T-helper 2 cell treated with Interferon-gamma antibody and Interleukin-4, amounts not matched to agents 100 ng/mL and 5 ng/mL, for 36 hours (primary cell): ENCODE data around the gene KIAA0825. TPM values are rescaled to one million over a fixed set of nuclear protein-coding genes. Genes with fewer than 3 reads are reported as not detected.

Experiments used
- intact Hi-C: fragments of 100-400 bp; cut with micrococcal nuclease; formaldehyde crosslinking; loops from one replicate; pipeline ENCODE4 v1.15.1; 2023
- total RNA-seq: library from RNA; stranded (reverse); gene quantifications from 2 replicates; pipeline ENCODE4 v1.2.3, GENCODE V29; 2022

KIAA0825 gene
- 1.1 and 1.3 TPM in 2 replicates for total RNA-seq

- intact Hi-C loops: loop anchor here (1.0 to 5.0 kb wide), 6 partner anchors 40 to 936 kb away; partner anchors contain the start of genes ARSK and SKIC3
Observed at GRCh38 chr5:94618493-94619328, at the start of gene KIAA0825, which contains the start of gene SLF1. Gene KIAA0825 (minus strand): TSS chr5:94618604. CDS start chr5:94537126, 81,478 bp downstream. Gene SLF1 (plus strand): TSS chr5:94618669. CDS start chr5:94628811, 10,142 bp downstream.

- intact Hi-C loops: no loop called here
Observed at GRCh38 chr5:94667937-94668336, 49.5 kb upstream of the KIAA0825 start.

GRCh38 chr5:94661086-94661485, 42.7 kb upstream of the KIAA0825 start:
- intact Hi-C loops: no loop called here

- intact Hi-C loops: no loop called here
Observed at GRCh38 chr5:94660506-94660905, 42.1 kb upstream of the KIAA0825 start.

GRCh38 chr5:94658272-94658671, 39.9 kb upstream of the KIAA0825 start:
- intact Hi-C loops: no loop called here

GRCh38 chr5:94649874-94650273, 31.5 kb upstream of the KIAA0825 start:
- intact Hi-C loops: no loop called here

GRCh38 chr5:94646758-94647157, 28.4 kb upstream of the KIAA0825 start:
- intact Hi-C loops: no loop called here

GRCh38 chr5:94645053-94645452, 26.6 kb upstream of the KIAA0825 start:
- intact Hi-C loops: no loop called here

GRCh38 chr5:94640176-94640575, 21.8 kb upstream of the KIAA0825 start:
- intact Hi-C loops: no loop called here

GRCh38 chr5:94632024-94632423, 13.6 kb upstream of the KIAA0825 start:
- intact Hi-C loops: no loop called here

GRCh38 chr5:94627191-94627590, 8.8 kb upstream of the KIAA0825 start:
- intact Hi-C loops: no loop called here

- intact Hi-C loops: no loop called here
Observed at GRCh38 chr5:94623877-94624276, 5.5 kb upstream of the KIAA0825 start.

- intact Hi-C loops: no loop called here
Observed at GRCh38 chr5:94623011-94623410, 4.6 kb upstream of the KIAA0825 start.

GRCh38 chr5:94621763-94622162, 3.4 kb upstream of the KIAA0825 start:
- intact Hi-C loops: no loop called here

GRCh38 chr5:94620256-94620655, 1.9 kb upstream of the KIAA0825 start:
- intact Hi-C loops: no loop called here

GRCh38 chr5:94618029-94618492, 343 bp downstream of the KIAA0825 start:
- intact Hi-C loops: loop anchor here (1.0 to 5.0 kb wide), 6 partner anchors 40 to 937 kb away; partner anchors contain the start of genes ARSK and SKIC3

GRCh38 chr5:94615862-94616261, 2.5 kb downstream of the KIAA0825 start:
- intact Hi-C loops: loop anchor here (5.0 kb wide), 1 partner anchor 76 kb away; no protein-coding TSS in a partner anchor

GRCh38 chr5:94614156-94614805, 4.1 kb downstream of the KIAA0825 start:
- intact Hi-C loops: loop anchor here (5.0 kb wide), 1 partner anchor 238 kb away; no protein-coding TSS in a partner anchor

- intact Hi-C loops: loop anchor here (5.0 kb wide), 1 partner anchor 239 kb away; no protein-coding TSS in a partner anchor
Observed at GRCh38 chr5:94613583-94613982, 4.8 kb downstream of the KIAA0825 start.

GRCh38 chr5:94595281-94595840, 23.0 kb downstream of the KIAA0825 start:
- intact Hi-C loops: no loop called here

GRCh38 chr5:94577466-94578245, 40.7 kb downstream of the KIAA0825 start:
- intact Hi-C loops: loop anchor here (1.0 to 5.0 kb wide), 4 partner anchors 25 to 465 kb away; partner anchors contain the start of genes KIAA0825 and SLF1
